Right atrium auricular region (tissue), 2 donors: ENCODE results near the gene ECHDC1. TPM values are rescaled to one million over a fixed set of nuclear protein-coding genes. Genes with fewer than 3 reads are reported as not detected.
A peak's percentile ranks its signal among the peaks of the same experiment; 100 is the strongest.

Experiments used
- DNase-seq: peaks from one replicate; pipeline ENCODE4 v3.0.0-alpha.2; 2019; ENCODE audit warnings: low spot score
- H3K27ac ChIP-seq, 2 donors: fragments of 200-600 bp; sonication (generic); 1 replicate in 1 of 2; 2 replicates in 1 of 2; pipeline ENCODE4 v1.5.1; 2016 to 2019
- H3K27me3 ChIP-seq, 2 donors: fragments of 200-600 bp; sonication (generic); one replicate each; pipeline versions ENCODE4 v1.5.1 to v1.6.0; 2017 to 2019
- H3K36me3 ChIP-seq: fragments of 200-600 bp; sonication (generic); one replicate; pipeline ENCODE4 v1.5.1; 2016
- H3K4me1 ChIP-seq, 2 donors: fragments of 200-600 bp; sonication (generic); one replicate each; pipeline versions ENCODE4 v1.5.1 to v1.6.0; 2017 to 2019
- H3K4me3 ChIP-seq, 2 donors: fragments of 200-600 bp; sonication (generic); 1 replicate in 1 of 2; 2 replicates in 1 of 2; pipeline ENCODE4 v1.5.1; 2017 to 2019; ENCODE audit warnings: mild to moderate bottlenecking in 1 of 2, moderate library complexity in 1 of 2
- H3K9me3 ChIP-seq, 2 donors: fragments of 200-600 bp; sonication (generic); one replicate each; pipeline ENCODE4 v1.5.1; 2019
- total RNA-seq, 2 donors: library from RNA; depleted of rRNA; stranded (reverse); fragments of >200 nt; gene quantifications; one replicate each; pipeline ENCODE4 v1.1.0, GENCODE V29; 2016
- TF ChIP-seq, protein P1 (sequence below), 2 donors: fragments of 200-600 bp; sonication (generic); IDR thresholded peaks; one replicate each; pipeline ENCODE4 v1.5.1; 2019; ENCODE audit warnings: antibody characterized with exemption in 2 of 2

Gene ECHDC1
- total RNA-seq, 2 donors from 2014 or later = 29.8 to 37.3 TPM

DNA sequence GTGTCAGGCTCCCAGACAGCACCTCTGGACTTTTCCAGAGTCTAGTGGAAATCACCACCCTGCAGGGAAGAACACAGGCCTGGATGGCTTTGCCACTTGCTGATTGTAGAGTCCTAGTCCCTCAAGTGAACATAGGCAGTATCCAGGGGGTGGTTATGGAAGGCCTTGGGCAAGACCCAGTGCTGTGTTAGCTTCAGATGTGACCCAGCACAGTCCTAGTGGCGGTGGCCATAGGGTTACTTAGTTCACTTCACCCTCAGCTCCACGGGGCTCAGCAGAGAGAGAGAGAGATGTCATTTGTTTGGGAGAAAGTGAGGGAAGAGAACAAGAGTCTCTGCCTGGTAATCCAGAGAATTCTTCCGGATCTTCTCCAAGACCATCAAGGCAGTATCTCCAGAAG lies 39.5 kb downstream of the ECHDC1 start:
- Histone ChIP-seq H3K36me3 (no peaks in the 10 kb centered on the region), H3K4me3 (no peak overlapping the region), H3K27ac (no peak overlapping the region), H3K27me3 (no peaks in the 10 kb centered on the region), H3K4me1 (peaks cover 0 to 15% of the 10 kb centered on the region in 2 donors), H3K9me3 (peaks cover 0 to 8% of the 10 kb centered on the region in 2 donors)
- no peak for DNase-seq
- TF ChIP-seq, protein P1, sequence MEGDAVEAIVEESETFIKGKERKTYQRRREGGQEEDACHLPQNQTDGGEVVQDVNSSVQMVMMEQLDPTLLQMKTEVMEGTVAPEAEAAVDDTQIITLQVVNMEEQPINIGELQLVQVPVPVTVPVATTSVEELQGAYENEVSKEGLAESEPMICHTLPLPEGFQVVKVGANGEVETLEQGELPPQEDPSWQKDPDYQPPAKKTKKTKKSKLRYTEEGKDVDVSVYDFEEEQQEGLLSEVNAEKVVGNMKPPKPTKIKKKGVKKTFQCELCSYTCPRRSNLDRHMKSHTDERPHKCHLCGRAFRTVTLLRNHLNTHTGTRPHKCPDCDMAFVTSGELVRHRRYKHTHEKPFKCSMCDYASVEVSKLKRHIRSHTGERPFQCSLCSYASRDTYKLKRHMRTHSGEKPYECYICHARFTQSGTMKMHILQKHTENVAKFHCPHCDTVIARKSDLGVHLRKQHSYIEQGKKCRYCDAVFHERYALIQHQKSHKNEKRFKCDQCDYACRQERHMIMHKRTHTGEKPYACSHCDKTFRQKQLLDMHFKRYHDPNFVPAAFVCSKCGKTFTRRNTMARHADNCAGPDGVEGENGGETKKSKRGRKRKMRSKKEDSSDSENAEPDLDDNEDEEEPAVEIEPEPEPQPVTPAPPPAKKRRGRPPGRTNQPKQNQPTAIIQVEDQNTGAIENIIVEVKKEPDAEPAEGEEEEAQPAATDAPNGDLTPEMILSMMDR (IDR thresholded peaks at IDR 0.05) = no peak

DNA sequence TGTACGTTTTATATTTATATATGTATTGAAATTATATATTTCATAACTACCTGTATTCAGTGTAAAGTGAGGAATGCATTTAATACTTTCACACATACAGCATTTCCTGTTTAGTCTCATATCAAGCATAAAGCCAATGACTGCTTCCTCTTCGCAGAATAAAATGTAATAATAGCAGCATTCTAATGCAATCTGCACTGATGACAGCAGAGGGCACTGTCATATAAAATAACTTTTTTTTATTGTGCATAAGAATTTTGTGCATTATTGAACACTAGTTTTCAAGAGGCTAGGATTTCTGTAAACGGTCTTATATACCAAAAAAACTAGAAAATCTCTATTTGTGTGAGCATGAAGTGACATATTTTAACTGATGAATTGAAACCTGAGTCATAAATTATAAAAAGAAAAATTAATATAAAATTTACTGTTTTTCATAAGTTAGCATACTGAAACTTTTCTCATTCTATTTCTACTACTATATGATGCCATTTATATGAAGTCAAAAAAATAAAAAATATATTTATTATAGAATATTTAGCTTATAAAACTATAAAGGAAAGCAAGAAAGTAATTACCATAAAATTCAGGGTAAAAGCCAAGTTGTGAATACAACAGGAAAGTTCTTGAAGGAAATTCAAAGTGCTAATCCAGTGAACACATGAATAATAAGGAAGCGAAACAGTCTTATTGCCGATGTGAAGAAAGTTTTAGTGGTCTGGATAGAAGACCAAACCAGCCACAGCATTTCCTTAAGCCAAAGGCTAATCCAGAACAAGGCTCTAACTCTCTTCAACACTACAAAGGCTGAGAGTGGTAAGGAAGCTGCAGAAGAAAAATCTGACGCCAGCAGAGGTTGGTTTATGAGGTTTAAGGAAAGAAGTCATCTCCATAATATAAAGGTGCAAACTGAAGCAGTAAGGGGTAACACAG lies 40.4 kb downstream of the ECHDC1 start:
- no peak for DNase-seq

DNA sequence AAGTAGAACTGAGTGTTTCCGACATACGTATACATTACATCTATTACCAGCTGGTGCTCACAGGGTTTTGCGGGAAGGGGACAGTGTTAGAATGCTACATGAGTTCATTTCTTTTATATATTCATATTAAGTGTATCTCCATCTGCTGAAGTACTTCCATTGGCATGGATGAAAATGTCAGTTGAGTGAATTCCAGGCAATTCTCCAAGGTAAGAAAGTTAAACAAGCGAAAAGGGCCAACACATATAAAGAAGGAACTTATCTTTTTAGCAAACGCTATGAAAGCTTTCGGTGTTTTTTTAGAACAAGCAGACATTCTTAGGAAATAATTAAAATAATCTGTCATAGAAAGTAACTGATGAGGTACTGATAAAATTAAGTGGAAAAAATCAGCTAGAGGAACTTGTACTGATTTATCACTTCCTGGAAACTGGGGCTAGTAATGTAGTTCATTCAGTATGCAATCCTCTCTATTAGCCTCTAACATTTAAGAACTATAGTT lies 42.2 kb downstream of the ECHDC1 start:
- TF ChIP-seq, protein P1 (IDR thresholded peaks at IDR 0.05) = no peak
- no peaks in the 10 kb centered on the region for H3K9me3 ChIP-seq
- H3K27me3 ChIP-seq = no peaks in the 10 kb centered on the region
- H3K27ac ChIP-seq = no peak overlapping the region
- no peaks in the 10 kb centered on the region for H3K36me3 ChIP-seq
- H3K4me3 ChIP-seq = no peak overlapping the region
- DNase-seq = no peak
- peaks cover 0 to 15% of the 10 kb centered on the region in 2 donors for H3K4me1 ChIP-seq

More for the DNA sequence above, 40.4 kb downstream of the ECHDC1 start:
- Histone ChIP-seq H3K36me3 (no peaks in the 10 kb centered on the region), H3K27me3 (no peaks in the 10 kb centered on the region), H3K27ac (no peak overlapping the region), H3K4me1 (peaks cover 0 to 15% of the 10 kb centered on the region in 2 donors), H3K4me3 (no peak overlapping the region), H3K9me3 (peaks cover 0 to 3% of the 10 kb centered on the region in 2 donors)
- TF ChIP-seq, protein P1 (IDR thresholded peaks at IDR 0.05) = peak; percentile 35 to 74

DNA sequence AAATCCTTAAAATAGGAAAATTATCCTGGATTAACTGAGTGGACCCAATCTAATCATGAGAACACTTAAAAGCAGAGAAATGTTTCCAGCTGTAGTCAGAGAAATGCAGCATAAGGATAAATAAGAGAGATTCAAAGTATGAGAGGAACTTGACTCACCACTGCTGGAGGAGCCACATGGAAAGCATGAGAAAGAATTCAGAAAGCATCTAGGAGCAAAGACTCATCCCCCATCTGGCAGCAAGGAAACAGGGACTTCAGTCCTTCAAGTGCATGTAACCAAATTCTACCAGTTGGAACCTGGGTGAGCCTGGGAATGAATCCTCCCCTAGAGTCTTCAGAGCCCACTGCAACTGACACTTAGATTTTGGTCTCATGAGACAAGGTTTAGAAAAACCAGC lies 43.0 kb downstream of the ECHDC1 start:
- Histone ChIP-seq H3K9me3 (no peaks in the 10 kb centered on the region), H3K4me3 (no peak overlapping the region), H3K4me1 (peaks cover 0 to 15% of the 10 kb centered on the region in 2 donors), H3K27ac (no peak overlapping the region), H3K36me3 (no peaks in the 10 kb centered on the region), H3K27me3 (no peaks in the 10 kb centered on the region)
- TF ChIP-seq, protein P1 (IDR thresholded peaks at IDR 0.05) = no peak
- DNase-seq = no peak

GRCh38 chr6:127299522-127300240 lies 43.7 kb downstream of the ECHDC1 start:
- TF ChIP-seq, protein P1 (IDR thresholded peaks at IDR 0.05) = no peak
- H3K4me1 ChIP-seq = peaks cover 0 to 15% of the 10 kb centered on the region in 2 donors
- DNase-seq = no peak
- no peaks in the 10 kb centered on the region for H3K36me3 ChIP-seq
- no peaks in the 10 kb centered on the region for H3K9me3 ChIP-seq
- no peak overlapping the region for H3K4me3 ChIP-seq
- H3K27ac ChIP-seq = no peak overlapping the region
- H3K27me3 ChIP-seq = no peaks in the 10 kb centered on the region
